Measurements from ENCODE around the gene NDUFAF2.
"Not testable (repeated sequence)": the region's sequence is repeated elsewhere in the genome, so short reads cannot be mapped to it uniquely, and the experiment has no call there.

NDUFAF2 gene

DNA sequence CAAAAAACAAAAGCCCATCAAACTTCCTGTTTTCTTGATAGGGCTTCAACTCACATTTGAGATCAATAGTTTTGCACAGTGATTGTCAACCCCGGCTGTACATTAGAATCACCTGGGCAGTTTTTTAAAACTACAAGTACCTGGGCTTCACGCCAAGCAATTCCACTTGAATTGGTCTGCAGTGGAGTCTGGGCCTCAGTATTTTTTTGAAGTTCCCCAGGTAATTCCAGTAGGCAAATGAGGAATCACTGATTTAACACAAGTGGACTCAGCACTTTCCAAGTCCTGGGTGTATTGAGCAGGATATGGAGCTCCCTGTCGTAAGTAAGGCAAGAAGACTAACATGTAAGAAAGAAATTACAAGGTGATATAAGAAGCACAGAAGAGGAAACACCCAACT lies 232.1 kb downstream of the NDUFAF2 start:
- DNase-seq (ENCODE audit: low read depth) = no peak

DNA sequence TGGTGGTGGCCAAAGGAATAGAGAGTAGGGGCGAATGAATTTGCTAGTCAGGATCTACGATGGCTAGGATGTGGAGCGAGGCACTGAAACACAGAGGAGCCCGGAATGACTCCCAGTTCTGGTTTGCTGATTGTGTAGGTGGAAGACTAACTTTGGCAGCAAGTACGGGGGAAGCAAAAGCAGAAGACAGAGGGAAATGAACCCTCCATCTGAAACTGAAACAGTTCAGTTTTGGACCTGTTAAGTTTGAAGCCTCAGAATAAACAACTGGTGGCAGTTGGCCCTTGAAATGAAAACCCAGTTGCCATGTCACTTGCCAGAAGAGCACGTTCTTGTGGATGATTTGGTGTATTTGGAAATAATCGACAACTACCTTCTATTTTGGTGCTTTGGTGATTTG lies 232.7 kb downstream of the NDUFAF2 start:
- no peak for DNase-seq (ENCODE audit: low read depth)

DNA sequence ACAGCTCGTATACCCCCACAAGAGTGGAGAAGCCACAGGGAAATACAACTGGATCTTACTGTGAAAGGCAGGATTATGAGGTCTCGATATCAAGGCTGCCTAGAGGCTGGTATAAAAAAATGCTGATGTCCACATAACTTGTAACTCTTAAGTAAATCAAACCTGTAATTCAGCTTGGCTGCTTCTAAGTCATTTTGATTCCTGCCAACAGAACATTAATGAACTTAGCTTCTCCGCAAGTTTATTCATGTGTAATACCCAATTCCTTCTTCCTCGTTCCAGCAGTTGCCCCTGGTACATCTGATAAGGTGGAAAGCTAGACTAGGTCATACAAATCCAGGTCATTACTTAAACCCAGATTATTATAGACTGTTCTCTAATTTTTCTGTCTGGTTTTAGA lies 233.7 kb downstream of the NDUFAF2 start:
- no peak for DNase-seq (ENCODE audit: low read depth)

DNA sequence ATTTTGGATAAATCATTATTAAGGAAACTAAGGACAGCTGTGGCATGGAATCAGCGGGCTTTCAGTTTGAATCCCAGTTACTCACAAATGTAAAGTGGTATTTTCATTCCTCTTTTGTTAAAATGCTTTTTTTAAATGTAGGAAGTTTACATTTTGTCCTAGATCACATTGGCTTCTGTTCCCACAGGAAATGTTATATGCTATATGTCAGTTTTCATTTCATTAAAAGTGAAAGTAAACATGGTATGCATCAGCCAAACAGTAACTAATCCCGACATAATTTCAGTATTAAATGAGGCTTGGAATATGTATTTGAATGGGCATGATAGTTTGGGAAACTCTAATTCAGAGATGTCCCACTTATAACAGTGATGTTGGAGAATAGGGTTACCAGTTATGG lies 235.9 kb downstream of the NDUFAF2 start:
- DNase-seq (ENCODE audit: low read depth) = no peak

DNA sequence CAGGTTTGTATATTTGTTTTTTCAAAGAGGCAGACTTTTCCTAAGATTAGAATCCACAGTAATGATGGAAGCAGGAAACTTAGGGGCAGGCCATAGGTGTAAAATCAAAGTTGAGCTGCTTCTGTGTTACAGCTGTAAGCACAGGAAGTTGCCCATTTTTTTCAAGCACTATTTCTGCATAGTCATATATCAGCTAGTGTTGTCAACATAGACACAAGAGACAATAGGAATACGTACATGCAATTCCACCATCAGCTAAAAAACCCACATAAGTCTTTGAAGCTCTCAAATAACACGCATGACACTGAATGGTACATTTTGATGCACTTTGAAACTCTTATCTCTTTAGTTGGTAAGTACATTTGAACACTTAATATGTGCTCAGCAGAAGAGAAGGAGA lies 237.4 kb downstream of the NDUFAF2 start:
- DNase-seq (ENCODE audit: low read depth) = no peak

DNA sequence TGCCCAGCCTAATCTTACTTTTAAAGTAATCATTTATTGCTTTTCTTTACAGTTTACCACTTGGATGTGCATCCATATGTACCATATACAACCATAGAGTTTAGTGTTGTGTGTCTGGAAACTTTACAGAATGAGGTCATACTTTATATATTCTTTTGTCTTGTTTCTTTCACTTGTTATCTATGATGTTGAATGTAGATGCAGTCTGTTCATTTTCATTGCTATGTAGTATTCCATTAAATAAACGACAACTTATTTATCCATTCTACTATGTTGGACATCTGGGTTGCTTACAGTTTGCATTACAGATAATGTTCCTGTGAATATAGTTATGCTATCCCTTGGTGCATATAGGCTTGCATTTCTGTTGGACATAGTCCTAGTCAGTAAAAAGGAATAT lies 238.5 kb downstream of the NDUFAF2 start:
- DNase-seq (ENCODE audit: low read depth) = no peak

DNA sequence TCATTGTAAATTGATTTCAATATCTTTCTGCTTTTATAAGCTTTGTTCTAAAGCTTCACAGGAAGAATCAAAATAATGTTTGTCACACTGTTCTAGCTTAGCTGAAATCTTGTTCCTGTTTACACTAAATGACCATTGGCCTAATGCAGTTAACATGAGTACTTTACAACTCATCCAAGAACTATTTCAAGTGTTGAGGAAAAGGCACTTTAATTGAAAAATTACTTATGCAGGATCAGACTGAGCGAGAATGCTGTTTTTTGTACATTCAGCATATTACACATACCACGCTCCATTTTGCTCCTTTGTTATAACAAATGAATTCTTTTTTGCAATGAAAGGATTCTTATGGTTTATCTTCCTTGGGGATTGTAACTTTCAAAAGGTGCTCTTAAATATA lies 239.7 kb downstream of the NDUFAF2 start:
- no peak for DNase-seq (ENCODE audit: low read depth)

DNA sequence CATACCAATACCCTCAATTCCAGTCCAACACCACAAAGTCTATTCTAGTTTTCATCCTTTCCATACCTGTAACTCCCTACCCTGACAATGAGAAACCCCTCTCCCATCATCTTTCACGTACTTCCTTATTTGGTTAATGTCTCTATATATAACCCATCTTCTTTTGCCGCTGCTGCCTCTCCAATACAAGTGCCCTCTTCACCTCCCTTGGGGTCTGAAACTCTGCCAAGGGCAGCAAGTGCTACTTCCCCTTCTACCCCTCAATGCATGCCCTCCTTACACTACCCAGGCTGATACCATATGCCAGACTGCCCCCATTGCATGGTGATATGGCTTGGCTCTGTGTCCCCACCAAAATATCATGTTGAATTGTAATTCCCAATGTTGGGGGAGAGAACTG lies 241.6 kb downstream of the NDUFAF2 start:
- DNase-seq (ENCODE audit: low read depth) = no peak

DNA sequence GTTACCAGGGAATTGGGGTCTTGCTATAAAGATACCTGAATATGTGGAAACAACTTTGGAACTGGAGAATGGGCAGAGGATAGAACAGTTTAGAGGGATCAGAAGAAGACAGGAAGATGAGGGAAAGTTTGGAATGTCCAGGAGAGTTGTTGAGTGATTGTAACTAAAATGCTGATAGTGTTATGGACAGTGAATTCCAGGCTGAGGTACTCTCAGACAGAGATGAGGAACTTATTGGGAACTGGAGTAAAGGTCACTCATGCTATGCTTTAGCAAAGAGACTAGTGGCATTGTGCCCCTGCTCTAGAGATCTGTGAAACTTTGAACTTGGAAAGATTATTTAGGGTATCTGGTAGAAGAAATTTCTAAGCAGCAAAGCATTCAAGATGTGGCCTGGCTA lies 242.3 kb downstream of the NDUFAF2 start:
- DNase-seq (ENCODE audit: low read depth) = not testable (repeated sequence)

DNA sequence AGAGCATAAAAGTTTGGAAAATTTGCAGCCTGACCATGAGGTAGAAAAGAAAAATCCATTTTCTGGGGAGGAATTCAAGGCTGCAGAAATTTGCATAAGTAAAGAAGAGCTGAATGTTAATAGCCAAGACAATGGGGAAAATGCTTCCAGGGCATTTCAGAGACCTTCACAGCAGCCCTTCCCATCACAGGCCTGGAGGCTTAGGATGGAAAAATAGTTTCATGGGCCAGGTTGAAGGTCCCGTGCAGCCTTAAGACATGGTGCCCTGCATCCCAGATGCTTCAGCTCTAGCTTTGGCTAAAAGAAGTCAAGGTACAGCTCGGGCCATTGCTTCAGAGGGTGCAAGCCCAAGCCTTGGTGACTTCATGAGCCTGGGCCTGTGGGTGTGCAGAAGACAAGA lies 242.8 kb downstream of the NDUFAF2 start:
- DNase-seq (ENCODE audit: low read depth) = not testable (repeated sequence)

DNA sequence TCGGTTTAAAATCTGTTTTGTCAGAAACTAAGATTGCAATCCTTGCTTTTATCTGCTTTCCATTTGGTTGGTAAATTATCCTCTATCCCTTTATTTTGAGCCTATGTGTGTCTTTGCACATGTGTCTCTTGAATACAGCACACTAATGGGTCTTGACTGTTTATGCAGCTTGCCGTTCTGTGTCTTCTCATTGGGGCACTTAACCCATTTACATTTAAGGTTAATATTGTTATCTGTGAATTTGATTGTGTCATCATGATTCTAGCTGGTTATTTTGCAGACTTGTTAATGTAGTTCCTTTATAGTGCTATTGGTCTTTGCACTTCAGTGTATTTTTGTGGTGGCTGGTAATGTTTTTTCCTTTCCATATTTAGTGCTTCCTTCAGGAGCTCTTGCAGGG lies 253.6 kb downstream of the NDUFAF2 start:
- DNase-seq (ENCODE audit: low read depth) = no peak

DNA sequence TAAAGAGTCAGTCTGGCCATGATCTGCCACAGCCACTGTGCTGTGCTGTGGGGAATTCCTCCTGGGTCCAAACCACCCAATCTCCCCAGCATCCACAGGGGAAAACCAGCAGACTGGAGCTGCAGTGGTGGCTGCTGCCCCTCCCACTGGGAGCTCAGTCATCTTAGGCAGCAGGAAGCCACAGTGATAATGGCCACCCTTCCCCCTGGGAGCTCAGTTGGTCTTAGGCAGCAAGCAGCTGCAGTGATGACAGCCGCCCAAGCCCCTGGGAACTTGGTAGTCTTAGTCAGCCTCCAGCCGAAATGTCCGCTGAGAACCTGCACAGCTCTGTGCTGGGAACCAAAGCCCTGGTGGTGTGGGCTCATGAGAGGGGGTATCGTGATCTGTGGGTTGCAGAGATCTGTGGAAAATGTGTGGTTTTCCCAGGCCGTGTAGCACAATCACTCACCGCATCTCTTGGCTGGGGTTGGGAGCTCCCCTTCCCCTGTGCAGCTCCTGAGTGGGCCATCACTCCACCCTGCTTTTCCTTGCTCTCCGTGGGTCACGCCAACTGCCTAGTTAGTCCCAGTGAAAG lies 255.7 kb downstream of the NDUFAF2 start:
- no peak for DNase-seq (ENCODE audit: low read depth)

DNA sequence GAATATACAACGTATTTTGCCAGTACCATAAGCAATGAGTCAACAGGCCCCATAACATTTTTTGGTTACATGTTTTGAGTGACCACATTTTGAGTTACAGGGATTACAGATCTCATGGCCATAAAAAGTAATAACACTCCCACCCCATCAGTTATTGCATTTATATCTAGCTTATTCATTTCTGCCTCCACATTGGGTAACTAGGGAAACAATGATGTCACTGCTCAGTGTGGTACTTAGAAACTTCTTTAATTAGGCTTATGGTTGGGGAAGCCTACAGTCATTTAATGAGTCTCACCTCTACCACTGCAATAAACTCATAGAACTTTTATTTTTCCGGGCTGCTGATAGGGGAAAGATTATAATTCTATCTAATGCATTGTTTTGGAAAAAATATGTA lies 257.2 kb downstream of the NDUFAF2 start:
- no peak for DNase-seq (ENCODE audit: low read depth)
